ENCODE data around the gene TNFSF4.

- no peak for TF ChIP-seq GATA2 (IDR thresholded peaks at IDR 0.05; ENCODE audit: low read depth, low read length)
- no peak for TF ChIP-seq GATA3 (IDR thresholded peaks at IDR 0.05; ENCODE audit: low read depth, low read length)
These were observed 17.3 kb upstream of the TNFSF4 start for GRCh38 chr1:173224280-173224892.

Measured in SH-SY5Y (cell line).